ENCODE results near the gene LCMT1.
"Not testable (repeated sequence)": the region's sequence is repeated elsewhere in the genome, so short reads cannot be mapped to it uniquely, and the experiment has no call there.

The LCMT1 gene

DNA sequence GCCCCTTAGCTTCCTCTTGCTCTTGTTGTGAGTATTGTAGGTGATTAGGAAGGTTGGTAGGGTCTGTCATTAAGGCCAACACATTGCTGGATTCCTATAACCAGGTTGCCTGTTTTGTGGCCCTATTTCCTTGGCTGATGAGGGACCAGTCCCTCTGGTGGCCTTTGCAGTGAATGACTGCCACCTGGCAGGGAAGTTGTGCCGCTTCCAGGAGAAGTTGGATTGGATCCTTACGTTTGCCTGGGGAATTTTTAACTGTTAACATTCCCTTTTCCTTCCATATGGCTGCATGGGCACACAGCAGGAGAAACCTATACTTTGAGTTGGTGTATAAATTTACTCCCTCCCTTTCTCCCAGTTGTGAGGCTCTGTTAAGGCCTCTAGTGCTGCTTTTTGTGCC is 32.4 kb downstream of the LCMT1 start:
- no peak for DNase-seq (ENCODE audit: low read depth)

DNA sequence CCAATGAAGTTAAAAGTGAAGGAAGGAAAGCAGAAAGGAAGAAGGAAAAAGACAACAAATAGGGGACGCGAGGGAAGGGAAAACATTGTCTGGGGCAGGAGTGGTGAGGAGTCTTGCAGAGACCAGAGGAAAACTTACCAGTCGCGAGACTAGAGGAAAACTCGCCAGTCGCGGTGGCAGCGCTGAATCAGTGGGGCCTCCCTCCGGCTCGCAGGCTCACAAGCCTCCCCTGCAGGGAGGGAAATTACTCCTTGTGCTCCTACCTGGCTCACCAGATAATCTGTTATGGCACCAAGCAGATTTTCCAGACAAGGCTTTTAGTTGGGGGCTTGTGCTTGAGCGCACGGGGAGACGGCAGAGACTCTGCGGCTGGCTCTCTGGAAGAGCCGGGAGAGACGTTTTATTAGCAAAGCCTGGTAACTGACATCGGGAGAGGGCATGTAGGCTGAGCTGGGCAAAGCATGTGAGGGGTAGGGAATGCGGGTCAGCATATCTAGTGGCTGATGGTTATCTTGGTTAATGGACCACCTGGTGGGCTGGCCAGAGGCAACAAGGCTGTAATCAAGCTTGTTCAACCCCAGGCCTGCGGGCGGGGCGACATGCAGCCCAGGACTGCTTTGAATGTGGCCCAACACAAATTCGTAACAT is 37.1 kb downstream of the LCMT1 start:
- no peak for DNase-seq (ENCODE audit: low read depth)

DNA sequence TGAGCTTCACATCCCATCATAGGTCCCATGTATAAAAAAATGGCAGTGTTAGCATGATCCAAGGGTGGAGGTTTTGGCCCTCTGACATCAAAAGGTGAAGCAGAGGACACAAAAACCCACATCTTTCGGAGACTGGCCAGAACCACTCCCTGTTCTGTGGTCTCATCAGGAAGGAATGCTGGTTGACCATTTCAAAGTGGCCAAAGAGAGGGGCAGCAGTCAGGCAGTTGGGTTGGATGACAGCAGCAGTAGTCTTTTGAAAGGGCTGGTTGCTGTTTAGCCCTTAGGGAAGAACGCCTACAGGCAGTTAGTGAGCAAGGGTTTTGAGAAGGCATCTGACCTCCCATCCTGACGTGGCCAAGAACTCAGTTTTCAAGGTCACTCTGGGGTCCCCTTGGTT is 40.5 kb downstream of the LCMT1 start:
- no peak for DNase-seq (ENCODE audit: low read depth)

DNA sequence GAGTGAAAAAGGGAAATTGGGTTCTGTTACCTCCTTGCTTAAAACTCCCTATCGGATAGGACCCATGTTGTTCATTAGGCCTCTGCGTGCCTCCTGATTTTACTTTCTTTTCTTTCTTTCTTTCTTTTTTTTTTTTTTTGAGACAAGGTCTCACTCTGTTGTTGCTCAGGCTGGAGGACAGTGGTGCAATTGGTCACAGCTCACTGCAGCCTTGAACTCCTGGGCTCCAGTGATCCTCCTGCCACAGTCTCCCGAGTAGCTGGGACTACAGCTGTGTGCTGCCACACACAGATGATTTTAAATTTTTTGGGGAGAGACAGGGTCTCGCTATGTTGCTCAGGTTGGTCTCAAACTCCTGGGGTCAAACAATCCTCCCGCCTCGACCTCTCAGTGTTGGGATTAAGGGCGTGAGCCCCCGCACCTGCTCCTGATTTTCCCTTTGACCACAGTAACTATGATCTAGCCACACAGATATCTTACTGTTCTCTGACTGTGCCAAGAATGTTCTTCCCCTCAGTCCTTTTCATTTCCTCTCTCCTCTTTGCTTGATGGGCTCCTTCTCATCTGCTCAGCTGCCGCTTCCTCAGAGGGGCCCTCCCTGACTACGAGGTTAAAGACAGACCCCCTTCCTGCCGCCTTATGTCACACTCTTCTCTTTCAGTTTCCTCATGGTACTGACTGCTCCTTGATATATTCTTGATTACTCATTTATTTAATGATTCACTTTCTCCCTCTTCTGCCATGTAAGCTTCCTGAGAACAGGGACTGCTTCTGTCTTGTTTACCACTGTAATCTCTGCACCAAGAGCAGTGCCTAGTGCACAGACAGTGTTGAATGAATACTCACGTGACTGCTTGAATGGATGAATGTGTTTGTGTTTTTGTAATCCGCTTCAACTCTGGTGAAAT is 44.3 kb downstream of the LCMT1 start:
- DNase-seq (ENCODE audit: low read depth) = no peak

DNA sequence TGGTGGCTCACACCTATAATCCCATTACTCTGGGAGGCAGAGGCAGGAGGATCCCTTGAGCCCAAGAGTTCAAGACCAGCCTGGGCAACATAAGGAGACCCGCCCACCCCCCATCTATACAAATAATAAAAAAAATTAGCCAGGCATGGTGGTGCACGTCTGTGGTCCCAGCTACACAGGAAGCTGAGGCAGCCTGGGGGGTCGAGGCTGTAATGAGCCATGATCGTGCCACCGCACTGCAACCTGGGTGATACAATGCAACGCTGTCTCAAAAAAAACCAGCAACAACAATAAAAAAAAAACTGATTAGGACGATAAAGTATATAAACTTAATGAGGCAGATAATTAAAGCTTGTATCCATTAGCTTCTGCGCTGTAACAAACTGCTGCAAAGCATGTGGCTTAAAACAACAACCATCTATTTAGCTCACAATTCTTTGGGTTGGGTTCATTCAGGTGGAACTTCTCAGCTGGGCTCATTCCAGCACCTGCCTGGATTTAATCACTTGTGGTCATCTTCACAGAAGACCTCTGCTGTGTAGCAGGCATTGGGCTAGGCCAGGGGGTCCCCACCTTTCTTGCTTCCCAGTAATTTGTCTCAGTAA is 45.8 kb downstream of the LCMT1 start:
- no peak for DNase-seq (ENCODE audit: low read depth)

DNA sequence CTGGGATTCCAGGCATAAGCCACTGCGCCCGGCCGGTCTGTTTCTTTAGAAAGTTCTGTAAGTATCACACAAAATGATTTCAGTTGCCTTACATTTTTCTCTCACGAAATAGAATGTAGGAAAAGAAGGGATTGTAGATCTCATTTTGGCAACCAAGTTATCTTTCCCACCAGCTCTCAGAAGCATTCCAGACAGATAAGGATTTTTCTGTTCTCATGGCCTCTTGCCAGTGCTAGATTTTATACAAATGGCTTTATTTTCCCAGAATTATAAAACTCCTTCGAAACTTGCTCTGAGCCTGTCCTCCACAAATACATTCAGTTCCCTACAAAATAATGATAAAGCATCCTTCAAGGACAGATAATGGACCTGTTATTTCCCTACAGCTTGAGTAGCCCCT is 46.9 kb downstream of the LCMT1 start:
- no peak for DNase-seq (ENCODE audit: low read depth)

DNA sequence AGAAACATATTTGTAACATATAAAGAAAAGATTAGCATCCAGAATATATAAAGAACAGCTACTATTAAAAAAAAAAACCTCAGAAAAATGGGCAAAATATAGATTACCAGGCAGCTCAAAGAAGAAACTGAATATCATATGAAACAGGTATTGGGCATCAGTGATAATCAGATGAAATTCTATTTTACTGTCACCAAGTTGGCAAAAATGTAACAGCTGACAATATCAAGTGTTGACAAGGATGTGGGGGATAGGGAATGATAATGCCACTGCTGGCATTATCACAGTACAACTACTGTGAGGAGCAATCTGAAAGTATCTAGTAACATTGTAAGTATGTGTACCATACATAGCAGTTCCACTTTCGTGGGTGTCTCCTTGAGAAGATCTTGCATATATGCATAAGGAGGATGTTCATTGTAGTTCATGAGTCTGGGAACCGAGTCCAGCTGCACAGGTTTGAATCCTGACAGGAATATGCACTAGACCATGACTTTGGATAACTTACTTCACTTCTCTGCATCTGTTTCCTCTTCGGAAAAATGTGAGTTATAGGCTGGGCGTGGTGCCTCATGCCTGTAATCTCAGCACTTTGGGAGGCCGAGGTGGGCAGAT is 50.3 kb downstream of the LCMT1 start:
- DNase-seq (ENCODE audit: low read depth) = no peak

DNA sequence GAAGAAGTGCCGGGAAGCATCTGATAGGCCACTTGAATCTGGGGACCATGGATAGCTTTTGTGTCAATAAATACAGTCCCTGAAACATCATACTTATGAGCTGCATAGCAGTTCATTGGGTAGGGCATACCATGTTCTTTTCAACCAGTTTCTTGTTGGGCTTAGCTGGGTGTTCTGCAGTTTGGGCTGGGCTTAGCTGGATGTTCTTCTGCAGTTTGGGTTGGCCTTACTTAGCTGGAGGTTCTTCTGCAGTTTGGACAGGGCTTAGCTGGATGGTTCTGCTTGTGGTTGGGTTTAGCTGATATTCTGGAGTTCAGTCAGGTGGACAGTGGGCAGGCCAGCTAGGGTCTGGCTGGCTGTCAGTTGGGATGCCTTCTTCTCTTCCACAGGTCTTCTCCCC is 52.1 kb downstream of the LCMT1 start:
- no peak for DNase-seq (ENCODE audit: low read depth)

DNA sequence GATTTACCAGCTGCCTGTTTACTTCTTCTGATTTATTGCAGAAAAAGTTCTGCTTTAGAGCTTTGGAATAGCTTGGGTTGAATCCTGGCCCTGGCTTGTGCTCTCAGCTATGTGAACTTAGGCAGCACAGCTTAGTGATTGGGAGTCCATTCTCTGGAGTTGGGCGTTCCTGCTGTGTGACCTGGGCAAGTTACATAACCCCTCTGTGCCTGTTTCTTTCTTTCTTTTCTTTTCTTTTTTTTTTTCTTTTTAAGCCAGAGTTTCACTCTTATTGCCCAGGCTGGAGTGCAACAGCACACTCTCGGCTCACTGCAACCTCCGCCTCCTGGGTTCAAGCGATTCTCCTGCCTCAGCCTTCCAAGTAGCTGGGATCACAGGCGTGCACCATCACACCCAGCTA is 53.7 kb downstream of the LCMT1 start:
- no peak for DNase-seq (ENCODE audit: low read depth)

DNA sequence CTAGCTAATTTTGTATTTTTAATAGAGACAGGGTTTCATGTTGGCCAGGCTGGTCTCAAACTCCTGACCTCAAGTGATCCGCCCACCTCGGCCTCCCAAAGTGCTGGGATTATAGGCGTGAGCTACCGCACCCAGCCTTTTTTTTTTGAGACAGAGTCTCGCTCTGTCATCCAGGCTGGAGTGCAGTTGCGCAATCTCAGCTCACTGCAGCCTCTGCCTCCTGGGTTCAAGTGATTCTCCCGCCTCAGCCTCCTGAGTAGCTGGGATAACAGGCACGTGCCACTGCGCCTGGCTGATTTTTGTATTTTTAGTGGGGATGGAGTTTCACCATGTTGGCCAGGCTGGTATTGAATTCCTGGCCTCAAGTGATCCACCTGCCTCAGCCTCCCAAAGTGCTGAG is 56.4 kb downstream of the LCMT1 start:
- DNase-seq (ENCODE audit: low read depth) = not testable (repeated sequence)

DNA sequence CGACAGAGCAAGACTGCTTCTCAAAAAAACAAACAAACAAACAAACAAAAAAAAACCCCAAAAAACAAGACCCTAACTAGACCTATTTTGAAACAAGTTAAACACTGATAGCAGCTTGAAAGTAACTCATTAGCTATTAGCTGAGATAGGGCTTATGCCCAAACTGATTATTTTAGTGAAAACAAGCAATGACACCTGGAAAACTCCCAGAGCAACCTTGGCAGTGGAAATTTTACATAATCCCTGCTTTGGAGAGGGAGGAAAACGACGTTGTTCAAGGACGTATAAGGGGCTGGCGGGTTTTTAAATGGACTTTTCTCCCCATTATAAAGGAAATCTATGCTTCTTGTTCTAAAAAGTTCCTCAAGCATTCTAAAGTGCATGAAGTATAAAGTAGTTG is 59.8 kb downstream of the LCMT1 start:
- DNase-seq (ENCODE audit: low read depth) = no peak

DNA sequence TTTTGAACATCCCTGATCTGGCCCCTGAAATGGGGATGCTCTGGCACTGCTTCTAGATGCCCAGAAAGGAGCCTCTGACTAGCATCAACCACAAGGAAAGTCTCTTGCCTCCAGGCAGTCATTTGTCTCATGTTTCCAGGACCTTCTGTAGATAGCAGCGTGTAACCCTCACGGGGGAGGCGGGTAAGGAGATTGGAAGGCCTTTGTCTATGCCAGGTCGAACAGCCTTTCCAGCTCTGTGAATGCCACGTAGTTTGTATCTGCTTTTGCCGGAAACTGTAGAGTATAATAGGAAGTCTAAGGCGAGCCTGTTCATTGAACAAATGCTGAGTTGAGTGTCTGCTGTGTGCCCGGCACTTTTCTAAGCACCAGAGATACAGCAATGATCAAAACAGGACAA is 61.3 kb downstream of the LCMT1 start:
- no peak for DNase-seq (ENCODE audit: low read depth)

DNA sequence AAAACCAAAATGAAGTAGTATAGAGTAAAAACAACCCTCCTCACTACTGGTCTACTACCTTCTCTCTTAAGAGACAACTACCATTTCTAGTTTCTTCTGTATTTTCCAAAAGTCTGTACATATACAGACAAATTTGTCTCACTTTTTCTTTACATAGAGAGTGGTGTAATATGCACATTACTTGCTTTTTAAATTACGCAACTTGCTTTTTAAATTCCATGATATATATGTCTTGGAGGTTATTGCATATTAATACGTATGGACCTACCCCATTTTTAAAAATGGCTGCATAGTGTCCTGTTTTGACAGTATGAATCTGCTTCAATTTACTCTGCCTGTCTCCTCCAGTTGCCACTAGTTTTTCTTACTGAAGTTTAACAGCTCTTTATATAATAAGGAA is 62.7 kb downstream of the LCMT1 start:
- DNase-seq (ENCODE audit: low read depth) = no peak

DNA sequence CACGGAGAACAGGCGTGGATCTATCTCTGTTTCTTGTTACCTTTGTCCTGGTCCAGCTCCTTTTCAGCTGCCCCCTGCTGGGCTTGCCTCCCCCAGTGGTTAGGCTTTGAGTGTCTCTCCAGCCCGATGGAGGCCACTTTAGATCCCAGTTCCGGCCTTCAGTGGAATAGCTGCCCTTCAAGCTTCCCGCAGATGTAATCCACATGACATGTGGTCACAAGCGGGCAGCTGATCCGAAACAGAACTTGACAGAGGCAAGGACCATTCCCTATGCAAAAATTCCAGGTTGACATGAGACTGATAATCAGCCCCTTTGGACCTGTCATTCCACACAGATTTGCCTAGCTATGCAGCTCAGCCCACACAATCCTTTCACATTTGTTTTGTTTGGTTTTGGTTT is 64.6 kb downstream of the LCMT1 start:
- DNase-seq (ENCODE audit: low read depth) = no peak

DNA sequence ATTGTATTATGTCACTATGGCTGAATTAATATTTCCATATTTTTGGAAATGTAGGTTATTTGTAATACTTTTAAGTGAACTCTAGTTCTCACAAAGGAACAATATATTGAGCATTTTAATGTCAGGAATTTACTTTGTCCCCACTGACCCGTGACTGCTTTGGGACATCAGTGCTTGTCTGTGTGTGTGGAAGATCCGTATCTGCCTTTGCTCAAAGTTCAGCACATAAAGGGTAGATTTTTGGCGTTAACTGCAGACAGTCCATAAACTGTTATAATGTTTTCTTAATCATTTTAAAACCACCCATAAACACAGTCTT is 65.9 kb downstream of the LCMT1 start:
- no peak for DNase-seq (ENCODE audit: low read depth)

DNA sequence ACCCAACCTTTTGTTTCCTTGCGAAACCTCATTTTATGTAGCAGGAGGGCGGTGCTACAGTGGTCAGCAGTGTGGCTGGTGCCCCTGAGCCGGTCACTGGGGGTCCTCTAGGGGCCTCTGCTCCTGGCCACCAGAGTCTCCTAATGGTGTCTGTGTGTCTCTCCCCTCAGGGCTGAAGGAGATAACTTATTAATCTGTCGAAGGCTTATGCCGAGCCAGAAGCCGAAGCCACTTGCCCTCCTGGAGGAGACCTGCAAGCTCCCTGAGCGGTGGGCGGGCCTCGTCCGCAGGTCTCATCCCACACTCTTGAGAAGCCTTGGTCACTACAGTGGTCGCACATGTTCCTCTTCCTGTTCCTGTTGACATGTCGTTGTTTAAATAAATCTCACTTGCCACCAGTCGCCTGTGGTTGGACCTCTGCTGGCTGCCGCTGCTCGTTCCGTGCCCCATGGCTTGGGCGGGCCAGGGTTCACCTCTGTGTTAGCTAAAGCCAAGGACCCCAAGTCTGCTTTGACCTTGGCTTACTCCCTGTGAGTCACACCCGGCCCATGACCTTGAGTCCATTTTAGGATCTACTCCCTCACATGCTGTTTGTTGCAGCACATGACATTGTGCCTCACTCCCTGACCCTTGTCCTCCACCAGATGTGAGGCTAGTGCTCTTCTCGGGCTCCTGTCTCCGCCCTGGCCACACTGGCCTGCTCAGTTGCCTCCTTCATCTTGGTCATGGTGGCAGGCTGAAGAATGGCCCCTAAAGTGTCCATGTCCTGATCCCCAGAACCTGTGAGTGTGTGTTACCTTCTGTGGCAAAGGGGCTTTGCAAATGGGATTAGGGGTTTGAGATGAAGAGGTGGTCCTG is 66.5 kb downstream of the LCMT1 start:
- DNase-seq (ENCODE audit: low read depth) = no peak

DNA sequence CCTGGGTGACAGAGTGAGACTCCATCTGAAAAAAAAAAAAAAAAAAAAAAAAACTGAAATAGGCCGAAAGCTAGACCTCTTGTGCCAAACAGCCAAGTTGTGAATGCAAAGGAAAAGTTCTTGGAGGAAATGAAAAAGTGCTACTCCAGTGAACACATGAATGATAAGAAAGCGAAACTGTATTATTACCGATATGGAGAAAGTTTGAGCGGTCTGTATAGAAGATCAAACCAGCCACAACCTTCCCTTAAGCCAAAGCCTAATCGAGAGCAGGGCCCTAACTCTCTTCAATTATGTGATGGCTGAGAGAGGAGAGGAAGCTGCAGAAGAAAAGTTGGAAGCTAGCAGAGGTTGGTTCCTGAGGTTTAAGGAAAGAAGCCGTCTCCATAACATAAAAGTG is 69.7 kb downstream of the LCMT1 start:
- not testable (repeated sequence) for DNase-seq (ENCODE audit: low read depth)

DNA sequence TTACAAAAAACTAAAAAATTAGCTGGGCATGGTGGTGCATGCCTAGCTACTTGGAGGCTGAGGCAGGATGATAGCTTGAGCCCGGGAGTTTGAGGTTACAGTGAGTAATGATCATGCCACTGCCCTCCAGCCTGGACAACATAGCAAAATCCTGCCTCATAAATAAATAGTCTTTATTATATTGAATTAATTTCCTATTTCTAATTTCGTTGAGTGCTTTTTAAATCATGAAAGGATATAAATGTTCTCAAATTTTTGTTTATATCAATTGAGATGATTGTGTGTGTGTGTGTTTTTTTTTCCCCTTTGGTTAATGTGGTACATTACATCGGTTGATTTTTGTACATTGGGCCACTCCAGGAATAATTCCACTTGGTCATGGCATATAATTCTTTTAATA is 73.2 kb downstream of the LCMT1 start:
- DNase-seq (ENCODE audit: low read depth) = no peak

DNA sequence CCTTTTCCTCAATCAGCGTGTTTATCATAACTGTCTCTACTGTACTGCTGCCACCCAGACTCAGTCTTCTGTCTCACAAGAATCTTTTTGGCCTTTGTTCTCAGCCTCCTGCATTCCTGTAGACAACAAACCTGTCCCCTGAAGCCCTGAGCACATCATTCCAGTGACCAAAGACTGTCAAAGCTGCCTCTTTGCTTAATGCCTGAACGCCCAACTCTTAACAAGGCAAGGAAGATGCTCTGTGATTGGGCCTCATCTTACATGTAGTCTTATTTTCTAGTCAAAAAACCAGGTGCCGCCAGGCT is 75.9 kb downstream of the LCMT1 start:
- no peak for DNase-seq (ENCODE audit: low read depth)

DNA sequence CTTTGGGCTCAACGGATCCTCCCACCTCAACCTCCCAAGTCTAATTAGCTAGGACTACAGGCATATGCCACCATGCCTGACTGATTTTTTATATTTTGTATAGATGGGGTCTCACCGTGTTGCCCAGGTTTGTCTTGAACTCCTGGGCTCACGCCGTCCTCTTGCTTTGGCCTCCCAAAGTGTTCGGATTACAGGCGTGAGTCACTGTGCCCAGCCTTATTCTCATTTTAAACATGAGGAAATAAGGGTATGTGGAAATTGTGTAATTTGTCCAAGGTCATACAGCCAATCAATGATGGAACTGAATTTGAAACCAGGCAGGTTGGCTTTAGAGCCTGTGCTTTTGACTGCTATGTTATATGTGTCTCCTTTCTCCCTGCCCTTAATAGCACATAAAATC is 77.8 kb downstream of the LCMT1 start:
- no peak for DNase-seq (ENCODE audit: low read depth)

DNA sequence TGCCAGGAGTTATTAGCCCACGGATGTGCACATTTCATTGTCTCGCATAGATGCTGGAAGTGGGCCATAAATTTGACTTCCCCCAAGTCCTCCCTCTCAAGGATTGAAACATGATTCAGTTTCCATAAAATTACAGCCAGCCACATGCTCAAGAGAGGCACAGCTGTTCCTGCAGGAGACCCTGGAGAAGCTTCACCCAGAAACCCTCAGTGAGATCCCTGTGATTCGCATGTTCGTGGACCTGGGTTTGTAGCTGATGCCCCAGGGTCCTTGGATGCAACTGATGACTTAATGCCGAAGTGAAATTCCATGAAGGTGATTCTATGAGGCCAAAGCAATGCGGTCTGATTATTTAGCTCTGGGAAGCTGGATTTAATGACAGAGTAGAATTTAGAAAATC is 80.6 kb downstream of the LCMT1 start:
- DNase-seq (ENCODE audit: low read depth) = no peak

DNA sequence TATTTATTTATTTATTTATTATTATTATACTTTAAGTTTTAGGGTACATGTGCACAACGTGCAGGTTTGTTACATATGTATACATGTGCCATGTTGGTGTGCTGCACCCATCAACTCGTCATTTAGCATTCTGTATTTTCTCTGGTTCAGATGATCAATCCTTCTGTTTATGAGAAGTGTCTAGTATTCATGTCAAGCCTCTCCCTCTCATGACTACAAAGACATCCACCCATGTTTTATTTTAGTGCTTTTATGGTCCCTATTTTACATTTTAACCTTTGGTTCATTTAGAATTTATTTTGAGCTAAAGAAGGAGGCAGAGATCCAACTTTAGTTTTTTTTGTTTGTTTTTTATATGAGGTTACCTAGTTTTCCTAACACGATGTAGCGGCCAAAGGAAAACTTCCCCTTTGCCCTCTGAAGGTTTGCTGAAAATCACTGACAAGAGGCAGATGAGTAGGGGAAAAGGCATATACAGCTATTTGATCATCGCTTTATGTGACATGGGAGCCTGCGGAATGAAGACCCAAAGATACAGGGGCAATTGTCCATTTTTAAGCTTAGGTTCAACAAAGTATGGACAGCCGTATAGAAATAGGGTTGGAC is 82.8 kb downstream of the LCMT1 start:
- no peak for DNase-seq (ENCODE audit: low read depth)
